Measurements from ENCODE around the gene JUP.

- TF ChIP-seq CTCF (IDR thresholded peaks at IDR 0.05) (no peak), POLR2AphosphoS5 (IDR thresholded peaks at IDR 0.05; ENCODE audit: low read depth, low read length) (no peak), REST (IDR thresholded peaks at IDR 0.05; ENCODE audit: insufficient read depth in 1 of 2, low read depth in 2 of 2, low read length in 1 of 2) (no peak), SIN3A (IDR thresholded peaks at IDR 0.05; ENCODE audit: borderline replicate concordance, insufficient read depth, low read depth, low read length) (no peak), TCF7L2 (IDR thresholded peaks at IDR 0.05; ENCODE audit: low read depth, low read length) (no peak)
Measured at GRCh38 chr17:41735744-41736143, 50.8 kb downstream of the JUP start.
